Kidney (tissue), 14 donors: Measurements from ENCODE around the gene ANKH. TPM values are rescaled to one million over a fixed set of nuclear protein-coding genes. Genes with fewer than 3 reads are reported as not detected.
"Not testable (repeated sequence)": the region's sequence is repeated elsewhere in the genome, so short reads cannot be mapped to it uniquely, and the experiment has no call there.

Source experiments
- DNase-seq, 5 donors: peaks; one replicate each; pipeline ENCODE4 v3.0.0-alpha.2; 2013 to 2020
- FAIRE-seq: peaks from 2 replicates; lab custom pipeline; 2012; peaks lifted over from hg19 to GRCh38; lab: Jason Lieb, UNC
- H3K27ac ChIP-seq, 2 donors: one replicate each; pipeline ENCODE4 v1.7.0; 2013; ENCODE audit warnings: low read depth in 2 of 2, low read length in 2 of 2, inconsistent platforms in 1 of 2
- H3K27me3 ChIP-seq: one replicate; pipeline ENCODE4 v1.7.1; 2013; ENCODE audit warnings: low read length, inconsistent platforms; ENCODE audit not compliant: control insufficient read depth, insufficient read depth
- H3K36me3 ChIP-seq, 3 donors: one replicate each; pipeline versions ENCODE4 v1.7.0 to v1.7.1; 2013; ENCODE audit warnings: low read length in 3 of 3, control low read depth in 1 of 3, inconsistent platforms in 1 of 3; ENCODE audit not compliant: insufficient read depth in 3 of 3, control insufficient read depth in 2 of 3
- H3K4me1 ChIP-seq, 3 donors: one replicate each; pipeline versions ENCODE4 v1.7.0 to v1.7.1; 2013; ENCODE audit warnings: low read length in 3 of 3, inconsistent platforms in 1 of 3, low read depth in 1 of 3; ENCODE audit not compliant: control insufficient read depth in 2 of 3, insufficient read depth in 2 of 3
- H3K4me3 ChIP-seq, 3 donors: one replicate each; pipeline versions ENCODE4 v1.7.0 to v1.8.1; 2013; ENCODE audit warnings: low read length in 3 of 3, control low read depth in 1 of 3, inconsistent platforms in 1 of 3
- H3K9ac ChIP-seq, 3 donors: one replicate each; pipeline versions ENCODE4 v1.7.0 to v1.7.1; 2013; ENCODE audit warnings: low read length in 3 of 3, control low read depth in 1 of 3, inconsistent platforms in 1 of 3
- H3K9me3 ChIP-seq, 3 donors: one replicate each; pipeline versions ENCODE4 v1.7.0 to v1.7.1; 2013; ENCODE audit warnings: low read length in 3 of 3, control low read depth in 1 of 3, inconsistent platforms in 1 of 3; ENCODE audit not compliant: control insufficient read depth in 2 of 3, insufficient read depth in 1 of 3
- CTCF ChIP-seq: IDR thresholded peaks from 3 replicates; pipeline ENCODE4 v1.5.1; 2012; ENCODE audit warnings: mild to moderate bottlenecking, moderate library complexity, borderline replicate concordance; ENCODE audit not compliant: insufficient read depth; ENCODE audit errors: extremely low read depth
- intact Hi-C: fragments of 100-400 bp; cut with DNase I; formaldehyde crosslinking; loops from one replicate; pipeline ENCODE4 v1.11.1; 2022
- polyA plus RNA-seq: library from polyadenylated mRNA; stranded (reverse); fragments of 350-450 nt; fragmentation: Illumina TruSeq; extraction: RNeasy Lipid Tissue Mini Kit (QIAGEN cat#74804); gene quantifications from one replicate; pipeline ENCODE4 v1.2.3, GENCODE V29; 2014; ENCODE audit warnings: low read depth, low replicate concordance; ENCODE audit not compliant: insufficient read depth
- total RNA-seq: library from RNA; stranded (reverse); fragmentation: NEBNext Ultra II Directional; extraction: Animal tissue kit (Norgen Biotek cat#: 25700); gene quantifications from one replicate; pipeline ENCODE4 v1.2.1, GENCODE V29; 2021
- donor health status: control.
- donor health status: control.
- donor health status: control.
- donor health status: control.
- donor health status: control.
- donor health status: DM: yes; HTN: yes; CAD: no.
- donor health status: Normal renal cell carcinoma (clear cell type).

Gene ANKH
- total and polyA plus RNA-seq, 2 donors from 2014 or later: 19.0 to 44.6 TPM

GRCh38 chr5:14880688-14881087, 9.1 kb upstream of the ANKH start:
- Histone ChIP-seq H3K9ac (no peak overlapping the region), H3K9me3 (no peaks in the 10 kb centered on the region), H3K36me3 (no peaks in the 10 kb centered on the region), H3K4me1 (no peaks in the 10 kb centered on the region), H3K27ac (no peak overlapping the region), H3K4me3 (no peak overlapping the region), H3K27me3 (no peaks in the 10 kb centered on the region)
- TF ChIP-seq CTCF: no peak
- DNase-seq (no peak), FAIRE-seq (no peak)
- intact Hi-C loops: no loop called here

GRCh38 chr5:14879937-14880589, 8.5 kb upstream of the ANKH start:
- Histone ChIP-seq H3K9me3 (no peaks in the 10 kb centered on the region), H3K36me3 (no peaks in the 10 kb centered on the region), H3K4me3 (no peak overlapping the region), H3K4me1 (no peaks in the 10 kb centered on the region), H3K9ac (no peak overlapping the region), H3K27me3 (no peaks in the 10 kb centered on the region), H3K27ac (no peak overlapping the region)
- DNase-seq (no peak), FAIRE-seq (no peak)
- no peak for TF ChIP-seq CTCF
- intact Hi-C loops: no loop called here

DNA sequence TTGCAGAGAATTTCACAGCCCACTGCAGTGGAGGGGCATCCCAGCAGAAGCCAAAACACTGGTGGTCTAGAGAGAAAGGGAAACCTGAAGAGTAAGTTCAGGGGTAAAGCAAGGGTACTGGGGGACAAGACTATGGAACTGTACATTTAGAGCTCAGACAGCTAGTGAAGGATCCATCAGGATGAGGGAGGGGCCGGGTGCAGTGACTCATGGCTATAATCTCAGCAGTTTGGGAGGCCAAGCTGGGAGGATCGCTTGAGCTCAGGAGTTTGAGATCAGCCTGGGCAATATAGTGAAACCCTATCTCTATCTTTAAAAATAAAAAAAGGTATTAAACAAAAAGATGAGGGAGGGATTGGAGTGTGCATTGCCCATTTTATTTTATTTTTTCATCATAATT, 7.8 kb upstream of the ANKH start:
- Histone ChIP-seq H3K4me1 (no peaks in the 10 kb centered on the region), H3K9ac (no peak overlapping the region), H3K27me3 (no peaks in the 10 kb centered on the region), H3K36me3 (no peaks in the 10 kb centered on the region), H3K9me3 (no peaks in the 10 kb centered on the region), H3K27ac (no peak overlapping the region), H3K4me3 (no peak overlapping the region)
- FAIRE-seq (no peak), DNase-seq (no peak)
- TF ChIP-seq CTCF: no peak
- intact Hi-C loops: no loop called here

- H3K4me3 ChIP-seq, intact Hi-C loops, H3K27ac ChIP-seq, H3K36me3 ChIP-seq, H3K4me1 ChIP-seq, DNase-seq, H3K9me3 ChIP-seq, H3K27me3 ChIP-seq, H3K9ac ChIP-seq, FAIRE-seq: not testable (repeated sequence)
Measured at GRCh38 chr5:14878192-14878591, 6.6 kb upstream of the ANKH start.
